GM21786 (cell line): ENCODE data around the gene ARMC2.
A peak's percentile ranks its signal among the peaks of the same experiment; 100 is the strongest.
"Not testable (repeated sequence)": the region's sequence is repeated elsewhere in the genome, so short reads cannot be mapped to it uniquely, and the experiment has no call there.

Source experiments
- ATAC-seq: cut with Tn5 transposase; IDR thresholded peaks from one replicate; pipeline ENCODE4 v1.9.1; 2021; ENCODE audit not compliant: unreplicated experiment

The ARMC2 gene

GRCh38 chr6:108835218-108835850, 12.9 kb upstream of the ARMC2 start:
- ATAC-seq, result peak; percentile 95

DNA sequence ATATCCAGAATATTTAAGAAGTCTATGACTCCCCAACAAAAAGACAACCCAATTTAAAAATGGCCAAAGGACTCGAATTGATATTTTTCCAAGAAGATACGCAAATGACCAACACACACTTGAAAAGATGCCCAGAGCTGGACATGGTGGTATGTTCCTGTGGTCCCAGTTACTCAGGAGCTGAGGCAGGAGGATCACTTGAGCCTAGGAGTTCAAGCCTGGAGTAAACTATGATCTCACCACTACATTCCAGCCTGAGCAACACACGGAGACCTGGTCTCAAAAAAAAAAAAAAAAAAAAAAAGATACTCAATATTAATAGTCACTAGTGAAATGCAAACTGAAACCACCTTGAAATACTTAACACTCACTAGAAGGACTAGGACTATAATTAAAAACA, 12.2 kb upstream of the ARMC2 start:
- ATAC-seq, result no peak

GRCh38 chr6:108837236-108837971, 10.8 kb upstream of the ARMC2 start:
- ATAC-seq, result no peak

DNA sequence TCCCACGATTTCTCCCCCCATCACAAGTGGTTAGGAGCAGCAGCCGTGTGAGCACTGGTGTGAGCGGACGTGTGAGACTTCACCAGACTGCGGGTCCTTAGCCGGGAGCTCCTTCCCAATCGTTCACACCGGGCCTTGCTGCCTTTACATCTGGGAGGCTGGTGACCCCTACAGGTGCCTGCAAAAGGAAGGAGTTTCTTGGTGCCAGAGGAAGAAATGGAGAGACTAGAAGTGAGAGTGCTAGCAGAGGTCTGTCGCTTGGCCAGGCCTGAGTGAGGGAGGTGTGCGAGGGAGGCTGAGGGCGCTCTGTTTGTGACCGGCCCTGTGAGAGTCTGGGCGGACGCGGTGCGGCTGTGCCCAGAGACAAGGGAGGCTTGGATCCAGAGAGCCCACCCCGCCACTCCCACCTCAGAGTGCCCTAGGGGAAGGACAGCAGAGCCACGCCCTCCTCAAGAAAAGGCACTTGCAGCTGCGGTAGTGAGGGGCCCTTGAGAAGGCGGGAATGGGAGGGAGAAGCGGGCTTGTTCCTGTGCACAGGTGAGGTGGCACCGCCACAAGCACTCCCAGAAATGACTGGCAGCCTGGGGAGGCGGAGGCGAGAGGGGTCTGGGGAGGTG, 10.0 kb upstream of the ARMC2 start:
- no peak for ATAC-seq

DNA sequence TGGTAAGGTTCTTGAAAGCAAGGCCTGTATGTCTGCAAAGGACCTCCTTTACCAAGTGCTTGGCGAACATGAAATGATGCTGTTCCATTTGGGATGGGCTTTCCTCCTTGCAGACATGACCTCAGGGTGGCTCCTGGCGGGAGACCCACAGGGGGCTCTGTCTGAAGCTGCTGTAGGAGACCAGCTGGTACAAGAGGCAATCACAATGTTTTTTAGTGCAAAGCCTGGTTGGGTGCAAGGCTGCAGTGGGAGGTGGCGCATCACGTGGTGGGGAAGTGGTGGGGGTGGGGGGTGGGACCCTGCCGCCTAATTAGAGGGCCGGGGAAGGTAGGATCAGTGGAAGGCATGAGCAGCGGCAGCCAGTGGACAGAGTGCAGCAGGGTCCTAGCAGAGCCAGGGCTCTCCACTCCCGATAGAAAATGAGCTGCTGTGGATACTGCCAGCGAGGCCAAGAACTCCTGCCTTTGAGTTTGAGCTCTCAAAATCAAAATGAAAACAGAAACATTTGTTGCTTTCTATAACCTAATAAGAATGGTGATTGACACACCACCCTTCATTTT, 9.1 kb upstream of the ARMC2 start:
- no peak for ATAC-seq

GRCh38 chr6:108840919-108841318, 7.3 kb upstream of the ARMC2 start:
- no peak for ATAC-seq

- no peak for ATAC-seq
Observed at GRCh38 chr6:108841377-108841855, 6.8 kb upstream of the ARMC2 start.

DNA sequence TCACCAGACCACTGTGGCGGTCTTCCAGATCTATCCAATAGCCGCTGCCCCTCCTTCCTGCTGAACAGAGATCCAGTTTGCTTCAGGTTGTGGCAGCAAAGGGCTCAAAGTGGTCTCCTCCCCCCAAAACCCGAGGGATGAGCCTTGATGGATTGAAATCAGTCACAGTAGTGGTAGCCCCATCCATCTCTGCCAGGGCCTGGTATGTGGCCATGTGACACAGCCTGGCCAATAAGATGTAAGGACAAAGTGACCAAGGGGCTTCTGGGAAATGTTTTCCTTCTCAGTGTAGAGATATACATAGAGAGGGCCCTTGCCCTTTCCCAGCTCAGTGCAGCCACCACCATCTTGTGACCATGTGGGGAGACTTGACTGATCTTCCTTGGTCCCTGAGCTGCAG, 4.1 kb upstream of the ARMC2 start:
- ATAC-seq, result no peak

DNA sequence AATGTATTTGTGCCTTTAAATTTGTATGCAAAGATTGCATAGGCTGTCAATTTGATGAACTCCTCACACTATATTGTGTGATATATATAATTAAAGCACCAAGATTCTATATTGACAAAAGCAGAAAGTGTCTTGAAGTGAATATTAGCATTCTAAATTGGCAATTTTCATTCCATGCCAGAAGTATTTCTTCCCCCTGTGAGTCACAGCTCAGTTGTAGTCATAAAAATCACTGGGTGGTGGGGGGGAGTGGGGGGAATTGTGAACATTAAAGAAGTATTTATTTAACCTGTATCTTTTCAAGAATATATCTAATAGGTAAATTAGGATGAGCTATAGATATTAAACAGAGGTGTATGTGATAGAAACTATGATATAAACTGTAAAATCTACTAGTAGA, 3.1 kb upstream of the ARMC2 start:
- ATAC-seq, result no peak

DNA sequence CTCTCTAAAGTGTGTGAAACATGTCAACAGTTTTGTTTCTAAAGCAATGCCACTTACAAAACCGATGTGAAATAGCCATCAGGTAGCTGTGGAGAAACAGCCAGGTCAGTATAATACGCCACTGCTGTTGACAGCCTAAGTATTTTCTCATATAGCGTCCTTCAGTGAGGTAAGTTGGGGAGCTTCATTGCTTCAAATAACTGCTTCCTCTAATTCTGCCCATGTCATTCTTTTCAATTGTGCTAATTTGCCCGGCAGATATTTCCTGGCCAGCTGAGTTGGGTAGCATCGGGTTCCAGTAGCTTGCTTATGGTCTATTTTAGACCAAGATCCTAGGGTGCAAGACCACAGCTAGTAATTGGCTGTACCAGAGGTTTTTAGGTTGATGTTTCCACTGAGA, 2.1 kb upstream of the ARMC2 start:
- no peak for ATAC-seq

DNA sequence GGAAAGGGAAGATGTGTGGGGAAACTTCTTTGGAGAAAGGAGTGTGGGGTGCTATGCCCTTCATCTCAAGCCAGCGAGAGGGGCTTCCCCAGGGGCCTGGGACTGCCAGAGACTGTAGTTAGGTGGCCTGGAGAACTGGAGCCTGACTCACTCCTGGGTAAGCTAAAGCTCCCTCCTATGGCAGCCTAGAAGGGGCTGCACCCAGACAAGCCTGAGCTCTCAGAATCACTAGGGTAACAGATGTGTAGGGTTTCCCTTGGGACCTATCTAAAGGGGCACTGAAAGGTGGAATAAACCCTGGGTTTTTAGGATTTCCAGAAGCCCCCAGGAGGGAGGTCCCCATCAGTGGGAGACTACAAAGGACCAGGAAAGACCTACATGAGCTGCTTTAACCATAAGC, 1.6 kb upstream of the ARMC2 start:
- ATAC-seq, result no peak

- ATAC-seq, result no peak
Observed at GRCh38 chr6:108847738-108848115, 495 bp upstream of the ARMC2 start.

DNA sequence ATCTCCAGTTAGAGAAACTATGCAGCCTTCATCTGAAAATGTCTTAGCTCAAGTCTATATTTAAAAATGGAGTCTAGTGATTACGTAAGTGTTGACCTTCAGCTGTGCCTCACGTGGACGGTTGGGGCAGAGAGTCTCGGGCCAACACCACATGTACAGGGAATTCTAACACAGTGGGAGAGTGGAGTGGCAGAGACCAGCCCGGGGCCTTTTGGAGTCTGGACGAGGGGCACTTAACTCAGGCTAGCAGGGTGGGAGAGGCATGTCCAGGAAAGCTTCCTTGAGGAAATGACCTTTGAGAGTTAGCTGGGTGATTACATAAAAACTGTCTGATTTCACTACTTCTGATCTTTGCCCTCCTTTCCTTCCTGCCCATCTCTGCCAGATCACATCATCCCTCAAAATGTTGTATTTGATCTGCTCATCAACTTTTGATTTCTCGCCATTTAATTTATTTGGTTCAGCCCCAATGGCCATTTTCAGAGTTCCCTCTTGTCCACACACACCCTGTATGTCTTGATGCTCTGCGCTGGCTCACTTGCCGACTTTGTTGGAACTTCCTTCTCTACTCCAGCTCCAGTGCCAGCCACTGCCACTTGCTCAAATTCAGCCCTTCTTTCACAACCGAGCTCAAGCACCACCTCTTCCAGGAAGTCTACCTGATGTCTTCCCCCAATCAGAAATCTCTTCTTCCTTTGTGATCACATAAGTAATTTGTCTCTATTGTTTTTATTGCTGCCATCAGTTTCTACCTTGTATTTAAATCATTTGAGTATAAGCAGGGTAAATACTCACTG, 2.6 kb downstream of the ARMC2 start:
- no peak for ATAC-seq

DNA sequence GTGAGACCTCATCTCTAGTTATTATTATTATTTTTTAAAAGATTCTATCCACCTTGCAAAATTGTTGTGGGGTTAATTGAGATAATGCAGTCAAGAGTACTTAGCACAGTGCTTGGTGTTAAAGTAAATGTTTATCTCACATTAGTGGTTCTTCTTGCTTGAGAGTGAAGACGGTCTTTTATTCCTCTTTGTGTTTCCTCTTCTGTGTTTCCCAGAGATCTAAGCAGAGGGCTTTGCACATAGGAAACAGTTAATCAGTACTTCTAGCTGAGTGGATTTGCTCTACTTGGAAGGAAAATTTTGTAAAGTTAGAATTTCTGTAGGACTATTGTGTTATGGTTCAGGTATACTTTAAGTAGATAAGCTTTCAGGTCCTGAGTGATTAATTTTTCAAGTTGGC, 3.5 kb downstream of the ARMC2 start:
- no peak for ATAC-seq

DNA sequence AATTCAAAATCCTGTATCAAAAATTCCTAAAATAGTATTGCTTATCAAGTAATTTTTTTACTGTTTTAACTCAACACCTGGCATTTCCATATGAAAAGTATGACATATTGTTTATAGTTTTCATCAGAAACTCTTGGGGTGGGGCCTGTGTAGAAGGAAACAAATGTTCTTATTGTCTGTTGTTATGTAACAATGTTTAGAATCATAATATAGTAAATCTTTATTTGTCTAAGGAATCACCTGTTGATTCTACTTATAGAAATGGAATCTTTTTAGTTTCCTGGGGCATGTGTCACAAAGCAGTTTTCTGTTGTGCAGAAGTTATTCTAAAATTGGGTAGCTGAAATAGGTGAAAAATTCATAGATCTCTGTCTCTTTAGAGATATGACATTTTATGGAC, 4.9 kb downstream of the ARMC2 start:
- ATAC-seq, result no peak

DNA sequence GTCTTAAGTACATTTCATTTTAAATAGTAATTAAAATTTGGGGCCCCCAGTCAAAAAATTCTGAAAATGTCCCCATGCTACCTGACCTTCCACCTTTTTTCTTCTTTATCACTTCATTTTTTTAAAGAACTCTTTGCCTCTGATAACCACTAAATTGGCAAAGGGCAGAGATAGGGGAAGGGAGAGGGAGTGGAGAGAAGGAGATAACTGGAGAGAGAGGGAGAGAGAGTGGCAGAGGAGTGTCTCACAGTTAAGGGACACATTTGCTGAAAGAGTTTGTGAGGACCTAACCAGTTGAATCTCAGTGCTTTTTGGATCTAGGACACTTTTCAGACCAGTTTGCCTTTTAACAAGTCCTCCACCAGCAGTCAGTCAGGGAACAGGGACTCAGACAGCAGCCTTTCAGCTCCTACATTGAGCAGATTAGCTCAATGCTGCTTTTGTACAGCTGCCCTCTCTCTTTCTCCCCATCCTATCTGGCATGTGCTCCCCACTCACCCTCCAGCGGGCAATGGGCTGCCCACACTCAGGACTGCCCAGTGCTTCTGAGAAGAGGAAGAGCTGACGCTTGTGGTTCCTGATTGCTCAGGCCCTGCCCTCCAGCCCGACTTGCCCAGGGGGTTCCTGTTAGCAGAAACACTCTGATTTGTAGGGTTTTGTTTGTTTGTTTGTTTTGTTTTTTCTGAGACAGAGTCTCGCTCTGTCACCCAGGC, 14.4 kb downstream of the ARMC2 start:
- ATAC-seq, result no peak

- not testable (repeated sequence) for ATAC-seq
Observed at GRCh38 chr6:108865751-108866286, 17.6 kb downstream of the ARMC2 start.

GRCh38 chr6:108866798-108867197, 18.6 kb downstream of the ARMC2 start:
- no peak for ATAC-seq

DNA sequence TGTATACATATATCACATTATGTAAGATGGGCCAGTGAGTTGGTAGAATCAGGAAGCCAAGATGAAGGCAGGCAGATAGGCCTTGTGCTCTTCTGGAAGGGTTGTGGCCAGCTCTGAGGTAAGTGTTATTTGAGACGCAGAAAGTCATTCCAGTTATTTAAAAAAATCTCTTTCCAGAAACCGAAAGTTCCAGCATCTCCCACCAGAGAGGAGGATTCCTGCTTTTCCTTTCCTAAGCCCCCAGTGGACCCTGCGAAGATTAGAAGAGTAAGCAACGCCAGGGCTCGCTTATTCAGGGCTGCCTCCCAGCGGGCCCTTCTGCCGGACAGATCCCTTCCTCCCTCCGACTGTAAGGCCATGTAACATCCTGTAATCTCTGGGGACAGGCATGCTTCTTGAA, 20.4 kb downstream of the ARMC2 start:
- no peak for ATAC-seq

GRCh38 chr6:108869876-108870275, 21.7 kb downstream of the ARMC2 start:
- ATAC-seq, result no peak
